ENCODE results near the gene RECK. TPM values are rescaled to one million over a fixed set of nuclear protein-coding genes. Genes with fewer than 3 reads are reported as not detected.

Gene RECK
- total RNA-seq, 1 donor from 2014 or later = 11.1 TPM

DNA sequence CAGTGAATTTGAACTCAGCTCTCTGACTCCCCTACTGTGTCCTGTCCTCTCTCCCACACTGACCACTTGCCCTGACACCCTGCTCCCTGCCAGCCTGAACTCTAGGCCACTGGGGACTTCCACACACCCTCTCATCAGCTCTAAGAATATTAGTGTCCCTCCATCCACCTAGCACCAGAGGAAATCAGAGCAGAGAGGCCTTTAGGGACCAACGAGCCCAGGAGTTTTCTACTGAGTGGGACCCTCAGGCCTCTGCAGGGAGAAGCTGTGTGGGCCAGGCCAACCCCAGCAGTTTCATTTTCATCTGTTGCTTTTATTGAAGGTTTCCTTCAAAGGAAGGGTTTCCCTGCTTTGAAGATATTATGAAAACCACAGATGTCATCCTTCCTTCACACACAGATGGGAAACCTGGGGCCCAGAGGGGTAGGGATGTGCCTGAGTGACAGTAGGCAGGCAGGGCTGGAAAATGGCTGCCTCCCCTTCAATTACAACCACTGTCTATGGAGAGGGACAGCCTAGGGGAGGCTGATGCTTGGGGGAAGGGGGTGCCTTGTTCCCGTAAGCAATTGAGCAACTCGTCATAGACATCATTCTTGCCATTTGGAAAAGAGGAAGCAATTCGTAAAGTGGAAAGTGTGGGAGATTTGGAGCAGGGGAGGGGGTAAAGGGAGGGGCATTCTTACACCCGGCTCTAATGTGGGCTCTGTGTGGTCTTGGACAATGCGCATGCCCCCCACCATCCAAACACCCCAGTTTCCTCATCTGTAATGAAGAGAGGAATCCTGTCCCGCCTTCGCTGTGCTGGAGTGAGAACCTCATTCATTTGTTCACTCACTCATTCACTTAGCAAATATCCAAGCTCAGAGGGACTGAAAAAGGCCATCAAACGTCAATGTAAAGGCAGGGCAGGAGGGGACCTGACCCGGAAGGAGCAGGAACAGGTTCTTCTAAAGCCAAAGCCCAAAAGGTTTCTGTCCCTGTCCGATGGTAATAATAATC is 103.7 kb downstream of the RECK start:
- Mint-ChIP-seq H3K36me3 (ENCODE audit: unreplicated experiment) (peaks cover 10% of the 10 kb centered on the region), H3K4me1 (ENCODE audit: low read depth, unreplicated experiment) (peaks cover 36% of the 10 kb centered on the region), H3K9me3 (ENCODE audit: unreplicated experiment) (peaks cover 11% of the 10 kb centered on the region), H3K4me3 (ENCODE audit: unreplicated experiment) (peak overlapping the region; percentile 75), H3K27me3 (ENCODE audit: unreplicated experiment) (peaks cover 9% of the 10 kb centered on the region), H3K27ac (ENCODE audit: unreplicated experiment) (peak overlapping the region; percentile 67)
- TF ChIP-seq, protein P1, sequence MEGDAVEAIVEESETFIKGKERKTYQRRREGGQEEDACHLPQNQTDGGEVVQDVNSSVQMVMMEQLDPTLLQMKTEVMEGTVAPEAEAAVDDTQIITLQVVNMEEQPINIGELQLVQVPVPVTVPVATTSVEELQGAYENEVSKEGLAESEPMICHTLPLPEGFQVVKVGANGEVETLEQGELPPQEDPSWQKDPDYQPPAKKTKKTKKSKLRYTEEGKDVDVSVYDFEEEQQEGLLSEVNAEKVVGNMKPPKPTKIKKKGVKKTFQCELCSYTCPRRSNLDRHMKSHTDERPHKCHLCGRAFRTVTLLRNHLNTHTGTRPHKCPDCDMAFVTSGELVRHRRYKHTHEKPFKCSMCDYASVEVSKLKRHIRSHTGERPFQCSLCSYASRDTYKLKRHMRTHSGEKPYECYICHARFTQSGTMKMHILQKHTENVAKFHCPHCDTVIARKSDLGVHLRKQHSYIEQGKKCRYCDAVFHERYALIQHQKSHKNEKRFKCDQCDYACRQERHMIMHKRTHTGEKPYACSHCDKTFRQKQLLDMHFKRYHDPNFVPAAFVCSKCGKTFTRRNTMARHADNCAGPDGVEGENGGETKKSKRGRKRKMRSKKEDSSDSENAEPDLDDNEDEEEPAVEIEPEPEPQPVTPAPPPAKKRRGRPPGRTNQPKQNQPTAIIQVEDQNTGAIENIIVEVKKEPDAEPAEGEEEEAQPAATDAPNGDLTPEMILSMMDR (IDR thresholded peaks at IDR 0.05; ENCODE audit: partially characterized antibody, unreplicated experiment) = no peak
- peak; percentile 30 for DNase-seq

DNA sequence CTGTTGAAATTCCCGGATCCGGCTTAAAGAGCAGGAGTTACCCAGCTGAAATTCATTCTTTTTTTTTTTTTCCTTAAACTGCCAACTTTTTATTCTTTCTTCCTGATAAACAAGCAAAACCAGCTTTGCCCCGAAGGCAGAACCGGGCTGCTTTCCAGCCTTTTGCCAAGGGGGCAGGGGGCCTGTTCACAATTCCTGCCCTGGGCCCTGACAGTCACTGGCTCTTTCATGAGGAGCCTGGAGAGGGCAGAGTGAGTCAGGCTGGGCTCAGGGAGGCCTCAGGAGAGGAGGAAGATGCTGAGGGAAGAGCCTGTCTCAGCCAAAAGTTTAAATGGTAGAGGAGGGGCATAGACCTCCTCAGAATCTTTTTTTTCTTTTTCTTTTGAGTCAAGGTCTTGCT is 104.6 kb downstream of the RECK start:
- DNase-seq = peak; percentile 38
- Mint-ChIP-seq H3K4me1 (ENCODE audit: low read depth, unreplicated experiment) (peaks cover 36% of the 10 kb centered on the region), H3K27me3 (ENCODE audit: unreplicated experiment) (peaks cover 6% of the 10 kb centered on the region), H3K27ac (ENCODE audit: unreplicated experiment) (no peak overlapping the region), H3K4me3 (ENCODE audit: unreplicated experiment) (peak overlapping the region; percentile 75), H3K36me3 (ENCODE audit: unreplicated experiment) (peaks cover 19% of the 10 kb centered on the region), H3K9me3 (ENCODE audit: unreplicated experiment) (peaks cover 12% of the 10 kb centered on the region)
- TF ChIP-seq, protein P1 (IDR thresholded peaks at IDR 0.05; ENCODE audit: partially characterized antibody, unreplicated experiment) = no peak

DNA sequence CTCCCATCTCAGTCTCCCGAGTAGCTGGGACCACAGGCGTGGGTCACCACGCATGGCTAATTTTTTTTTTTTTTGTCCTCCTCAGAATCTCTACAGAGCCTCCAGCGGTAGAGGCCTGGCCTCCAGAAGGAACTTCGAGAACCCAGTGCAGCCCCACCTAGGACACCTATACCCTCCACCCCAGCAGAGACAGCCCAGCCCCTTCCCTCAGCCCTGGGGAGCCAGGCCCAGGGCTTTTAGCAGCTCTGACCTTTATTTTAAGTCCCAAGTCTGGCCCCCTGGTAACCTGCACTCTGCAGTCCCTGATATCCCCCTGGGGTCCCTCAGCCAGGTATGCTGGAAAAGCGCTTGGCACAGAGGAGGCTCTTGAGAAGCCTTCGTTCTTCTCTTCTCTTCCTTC is 105.0 kb downstream of the RECK start:
- Mint-ChIP-seq H3K4me3 (ENCODE audit: unreplicated experiment) (no peak overlapping the region), H3K4me1 (ENCODE audit: low read depth, unreplicated experiment) (peaks cover 36% of the 10 kb centered on the region), H3K27me3 (ENCODE audit: unreplicated experiment) (peaks cover 6% of the 10 kb centered on the region), H3K36me3 (ENCODE audit: unreplicated experiment) (peaks cover 21% of the 10 kb centered on the region), H3K9me3 (ENCODE audit: unreplicated experiment) (peaks cover 12% of the 10 kb centered on the region), H3K27ac (ENCODE audit: unreplicated experiment) (no peak overlapping the region)
- TF ChIP-seq, protein P1 (IDR thresholded peaks at IDR 0.05; ENCODE audit: partially characterized antibody, unreplicated experiment) = no peak
- no peak for DNase-seq

DNA sequence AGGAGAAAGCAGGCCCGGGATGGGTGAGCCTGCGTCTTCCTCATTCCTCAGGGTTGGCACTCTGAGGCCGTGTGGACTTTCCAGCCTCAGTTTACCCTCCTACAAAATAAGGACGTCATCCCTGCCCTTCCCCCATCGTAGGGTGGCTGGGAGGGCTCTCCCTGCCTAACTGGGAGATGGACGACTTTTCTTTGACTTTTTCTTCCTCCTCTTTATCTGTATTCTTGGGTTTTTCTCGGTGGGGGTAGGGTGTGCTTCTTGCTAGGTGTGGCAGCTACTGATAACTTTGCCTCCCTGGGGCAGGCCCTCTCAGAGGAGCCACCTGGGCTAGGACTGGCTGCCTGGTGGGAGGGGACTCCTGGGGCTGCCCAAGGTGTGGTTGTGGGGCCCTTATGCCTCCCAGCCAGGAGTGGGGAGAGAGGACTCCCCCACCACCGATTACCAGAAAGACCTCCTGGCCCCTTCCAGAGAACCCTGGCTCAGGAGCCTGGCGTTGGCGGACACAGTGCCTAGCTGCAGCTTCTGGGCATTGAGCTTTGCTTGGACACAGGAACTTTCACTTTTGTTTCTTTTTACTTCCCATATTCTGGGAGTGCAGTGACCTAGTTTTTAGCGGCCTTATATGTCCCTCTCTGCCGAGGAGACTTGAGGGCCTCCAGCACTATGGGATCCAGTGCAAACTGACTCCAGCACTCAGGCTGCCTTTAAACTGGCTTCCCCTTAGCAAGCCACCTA is 106.0 kb downstream of the RECK start:
- H3K4me3 Mint-ChIP-seq (ENCODE audit: unreplicated experiment) = no peak overlapping the region
- H3K27me3 Mint-ChIP-seq (ENCODE audit: unreplicated experiment) = peaks cover 2% of the 10 kb centered on the region
- TF ChIP-seq, protein P1 (IDR thresholded peaks at IDR 0.05; ENCODE audit: partially characterized antibody, unreplicated experiment) = no peak
- H3K4me1 Mint-ChIP-seq (ENCODE audit: low read depth, unreplicated experiment) = peaks cover 36% of the 10 kb centered on the region
- H3K27ac Mint-ChIP-seq (ENCODE audit: unreplicated experiment) = no peak overlapping the region
- peaks cover 7% of the 10 kb centered on the region for H3K9me3 Mint-ChIP-seq (ENCODE audit: unreplicated experiment)
- DNase-seq = no peak
- peaks cover 21% of the 10 kb centered on the region for H3K36me3 Mint-ChIP-seq (ENCODE audit: unreplicated experiment)
